Osteoblast (primary cell): ENCODE measurements around the gene RGPD8. TPM values are rescaled to one million over a fixed set of nuclear protein-coding genes. Genes with fewer than 3 reads are reported as not detected.
A peak's percentile ranks its signal among the peaks of the same experiment; 100 is the strongest.
"Not testable (repeated sequence)": the region's sequence is repeated elsewhere in the genome, so short reads cannot be mapped to it uniquely, and the experiment has no call there.

ENCODE experiments used
- DNase-seq: peaks from one replicate; pipeline ENCODE4 v3.0.0; 2011; ENCODE audit warnings: low spot score, mixed read lengths; ENCODE audit not compliant: insufficient read length; ENCODE audit errors: missing footprints
- H2AFZ ChIP-seq: 2 replicates; pipeline ENCODE4 v1.6.0; 2011; ENCODE audit warnings: mild to moderate bottlenecking, low read length
- H3K27ac ChIP-seq: 2 replicates; pipeline ENCODE4 v1.5.1; 2011; ENCODE audit warnings: mild to moderate bottlenecking, low read depth, low read length, moderate library complexity
- H3K27me3 ChIP-seq: 2 replicates; pipeline ENCODE4 v1.6.0; 2012; ENCODE audit warnings: mild to moderate bottlenecking, control low read depth, inconsistent platforms, low read length, moderate library complexity; ENCODE audit not compliant: insufficient read depth
- H3K36me3 ChIP-seq: 2 replicates; pipeline ENCODE4 v1.5.1; 2011; ENCODE audit warnings: mild to moderate bottlenecking, low read length, control low read depth, moderate library complexity; ENCODE audit not compliant: insufficient read depth
- H3K4me1 ChIP-seq: 2 replicates; pipeline ENCODE4 v1.5.1; 2011; ENCODE audit warnings: mild to moderate bottlenecking, low read length, control low read depth, moderate library complexity; ENCODE audit not compliant: insufficient read depth
- H3K4me2 ChIP-seq: 2 replicates; pipeline ENCODE4 v1.6.0; 2011; ENCODE audit warnings: mild to moderate bottlenecking, low read length; ENCODE audit not compliant: insufficient read depth
- H3K4me3 ChIP-seq: fragments of 200-600 bp; sonication (generic); 3 replicates; pipeline ENCODE4 v1.5.1; 2012; ENCODE audit warnings: mild to moderate bottlenecking, low read length, inconsistent platforms; ENCODE audit not compliant: insufficient read depth
- H3K79me2 ChIP-seq: 2 replicates; pipeline ENCODE4 v1.6.0; 2012; ENCODE audit warnings: mild to moderate bottlenecking, low read length, control low read depth, inconsistent platforms; ENCODE audit not compliant: insufficient read depth
- H3K9me3 ChIP-seq: 2 replicates; pipeline ENCODE4 v1.5.1; 2011; ENCODE audit warnings: low read depth, low read length, control low read depth
- H4K20me1 ChIP-seq: 2 replicates; pipeline ENCODE4 v1.6.0; 2012; ENCODE audit warnings: mild to moderate bottlenecking, low read length, control low read depth; ENCODE audit not compliant: insufficient read depth
- total RNA-seq: library from RNA; depleted of rRNA; stranded (reverse); fragments of >200 nt; gene quantifications from 2 replicates; pipeline ENCODE4 v1.2.3, GENCODE V29; 2012
- TF ChIP-seq, protein P1 (sequence below): IDR thresholded peaks from 2 replicates; pipeline ENCODE4 v1.5.1; 2011; ENCODE audit warnings: mild to moderate bottlenecking, low read depth, low read length, moderate library complexity; ENCODE audit errors: extremely low read depth

RGPD8 gene
- total RNA-seq, 1 donor, result 25.0 TPM

DNA sequence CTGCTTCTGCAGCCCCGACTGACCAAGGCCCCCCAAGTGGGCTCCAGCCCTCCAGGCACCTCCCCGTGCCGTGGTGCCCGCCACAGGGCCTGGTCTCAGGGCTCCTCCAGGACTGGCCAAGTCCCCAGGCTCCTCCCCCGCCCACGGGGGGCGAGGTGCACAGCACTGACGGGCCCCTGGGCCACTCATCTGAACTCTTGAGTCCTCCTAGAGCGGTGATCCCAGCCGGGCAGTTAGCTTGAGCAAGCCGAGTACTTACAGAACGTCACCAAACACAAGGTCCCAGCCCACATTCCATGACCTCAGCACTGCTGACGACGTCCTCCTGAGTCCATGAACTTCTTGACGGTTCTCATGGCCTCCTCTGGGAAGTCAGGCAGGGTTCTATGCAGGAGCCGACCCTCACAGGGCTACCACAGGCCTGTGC lies 4.0 kb upstream of the RGPD8 start:
- H3K79me2 ChIP-seq, H3K4me2 ChIP-seq, H3K4me3 ChIP-seq, H4K20me1 ChIP-seq, DNase-seq, H2AFZ ChIP-seq, H3K36me3 ChIP-seq, H3K27me3 ChIP-seq, H3K4me1 ChIP-seq, H3K9me3 ChIP-seq, H3K27ac ChIP-seq: not testable (repeated sequence)

DNA sequence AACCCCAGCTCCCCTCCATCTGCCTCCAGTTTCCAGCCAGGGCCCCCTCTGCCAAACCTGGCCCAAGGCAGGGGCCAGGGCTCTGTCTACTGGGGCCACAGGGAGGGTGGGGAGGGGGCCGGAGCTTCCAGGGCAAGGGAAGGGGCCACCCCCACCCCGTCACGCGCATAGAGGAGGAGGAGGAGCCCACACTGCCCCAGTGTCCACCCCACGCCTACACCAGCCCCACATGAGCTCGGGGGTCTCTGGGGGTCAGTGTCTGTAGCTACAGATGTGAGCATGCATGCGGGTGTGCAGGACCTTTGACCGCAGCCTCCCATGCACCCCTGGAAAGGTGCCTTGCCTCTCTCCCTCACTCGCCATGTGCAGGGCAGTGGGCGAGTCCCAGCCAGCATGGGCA lies 3.5 kb upstream of the RGPD8 start:
- not testable (repeated sequence) for H3K4me3 ChIP-seq, H3K9me3 ChIP-seq, H3K4me2 ChIP-seq, H3K4me1 ChIP-seq, H3K27ac ChIP-seq, H3K36me3 ChIP-seq, H3K79me2 ChIP-seq, H2AFZ ChIP-seq, H3K27me3 ChIP-seq, DNase-seq, H4K20me1 ChIP-seq

DNA sequence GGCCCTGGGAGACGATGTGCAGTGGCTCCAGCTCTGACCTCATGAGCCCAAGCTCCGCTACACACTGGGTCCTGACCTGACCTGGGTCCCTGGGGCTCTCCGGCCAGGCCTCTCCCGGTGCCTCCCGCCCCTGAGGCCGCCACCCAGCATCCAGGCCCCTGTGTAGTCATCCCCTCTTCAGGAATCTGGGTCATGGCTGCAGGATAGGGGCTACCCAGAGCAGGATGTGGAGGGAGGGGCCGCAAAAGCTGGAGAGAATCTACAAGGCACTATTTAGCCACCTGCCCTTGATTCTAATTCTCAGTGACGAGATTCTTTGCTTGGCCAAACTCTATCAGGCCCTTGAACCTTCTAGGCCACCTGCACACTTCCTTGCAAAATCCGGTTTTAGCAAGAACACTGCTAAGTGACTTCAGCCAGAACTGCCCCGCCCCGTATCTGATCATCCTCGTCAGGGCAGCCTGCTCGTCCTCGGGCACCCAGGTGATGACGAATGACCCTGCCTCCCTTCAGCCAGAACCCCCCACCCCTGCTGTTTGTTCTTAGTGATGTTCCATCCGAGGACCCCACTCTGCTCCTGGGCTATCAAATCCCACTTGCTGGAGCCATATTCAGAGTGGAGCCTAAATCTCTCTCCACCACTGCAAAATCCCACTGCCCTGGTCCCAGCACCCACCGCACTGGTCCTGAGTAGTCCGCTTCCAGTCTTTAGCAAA lies 2.4 kb upstream of the RGPD8 start:
- not testable (repeated sequence) for H3K4me3 ChIP-seq, H3K9me3 ChIP-seq, H3K4me1 ChIP-seq, H3K36me3 ChIP-seq, DNase-seq, H3K79me2 ChIP-seq, H3K27ac ChIP-seq, H4K20me1 ChIP-seq, H2AFZ ChIP-seq, H3K4me2 ChIP-seq, H3K27me3 ChIP-seq

DNA sequence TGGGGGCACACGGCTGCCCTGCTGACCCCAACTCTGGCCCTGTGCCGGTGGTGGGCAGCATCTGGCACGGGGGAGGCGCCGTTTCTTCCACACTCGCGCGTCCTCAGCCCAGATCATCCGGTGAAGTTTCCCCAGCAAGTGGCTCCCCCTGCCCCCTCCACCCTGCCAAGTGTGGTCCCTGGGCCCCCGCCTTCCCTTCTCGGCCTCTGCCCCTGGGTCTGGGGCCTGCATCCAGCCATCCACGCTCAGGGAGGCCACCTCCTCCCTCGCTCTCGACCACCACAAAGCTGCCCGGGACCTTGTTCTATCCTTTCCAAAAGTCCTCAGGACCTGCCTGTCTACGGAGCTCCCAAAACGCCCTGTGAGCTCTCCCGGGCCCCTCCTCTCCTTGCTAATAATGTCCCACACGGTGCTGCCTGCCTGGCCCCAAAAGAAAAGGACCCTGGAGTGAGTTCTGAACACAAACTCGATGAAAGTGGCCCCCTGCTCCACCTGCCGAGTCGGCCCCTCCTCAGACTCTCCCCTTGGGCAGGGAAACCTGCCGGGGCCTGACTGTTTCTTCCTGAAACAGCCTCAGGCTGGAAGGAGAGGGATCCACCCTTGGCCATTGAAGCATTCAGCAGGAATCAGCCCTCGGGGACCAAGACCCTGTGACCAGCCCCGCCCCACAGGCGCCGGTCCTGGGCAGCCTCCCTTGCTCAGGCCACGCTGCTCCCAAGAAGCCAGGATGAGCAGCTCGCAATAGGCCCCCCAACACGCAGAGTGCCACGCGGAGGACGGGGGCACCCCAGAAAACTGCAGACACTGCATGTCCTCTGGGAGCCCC lies 1.7 kb upstream of the RGPD8 start:
- not testable (repeated sequence) for H3K4me1 ChIP-seq

DNA sequence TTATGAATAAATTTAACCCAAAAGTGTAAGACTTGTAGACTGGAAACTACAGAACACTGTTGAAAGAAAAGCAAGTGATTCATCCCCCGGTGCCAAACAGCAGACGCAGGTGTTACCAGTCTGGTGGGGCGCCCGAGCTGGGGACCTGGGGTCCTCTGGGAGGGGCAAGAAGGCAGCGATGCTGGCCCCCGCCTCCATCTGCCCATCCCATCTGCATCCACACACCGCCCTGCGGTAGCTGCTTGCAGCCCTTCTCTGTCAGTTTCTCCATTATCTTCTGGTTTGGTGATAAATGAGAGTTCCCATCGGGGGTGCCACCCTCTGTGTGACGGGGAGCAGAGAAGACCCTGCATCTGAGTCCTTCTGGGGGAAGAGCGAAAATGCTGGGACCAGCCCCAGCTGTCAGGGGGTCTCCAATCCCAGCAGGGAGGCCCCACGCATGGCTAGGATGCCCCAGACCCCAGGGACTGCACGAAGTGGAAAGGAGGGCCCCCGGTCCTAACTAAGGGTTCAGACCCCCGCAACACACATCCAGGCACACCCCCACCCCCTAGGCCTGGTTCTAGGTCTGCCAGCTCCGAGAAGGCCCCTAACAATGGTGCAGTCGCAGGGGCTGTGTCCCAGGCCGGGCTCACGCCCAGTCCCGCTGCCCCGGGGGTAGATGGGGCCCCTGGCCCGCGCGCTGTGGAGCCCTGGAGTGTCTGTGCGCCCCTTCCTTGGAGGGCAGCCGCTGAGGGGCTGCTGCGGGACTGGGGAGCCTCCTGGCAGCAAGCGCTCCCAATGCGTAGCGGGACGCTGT lies 686 bp upstream of the RGPD8 start:
- H3K4me2 ChIP-seq, result no peak overlapping the region
- no peak overlapping the region for H2AFZ ChIP-seq
- H3K36me3 ChIP-seq, result no peaks in the 10 kb centered on the region
- H3K27me3 ChIP-seq, result no peaks in the 10 kb centered on the region
- peak; percentile 49 for DNase-seq
- no peaks in the 10 kb centered on the region for H4K20me1 ChIP-seq
- no peak overlapping the region for H3K4me3 ChIP-seq
- no peak overlapping the region for H3K27ac ChIP-seq
- no peaks in the 10 kb centered on the region for H3K9me3 ChIP-seq
- peaks cover 14% of the 10 kb centered on the region for H3K79me2 ChIP-seq
- no peaks in the 10 kb centered on the region for H3K4me1 ChIP-seq
- TF ChIP-seq, protein P1, sequence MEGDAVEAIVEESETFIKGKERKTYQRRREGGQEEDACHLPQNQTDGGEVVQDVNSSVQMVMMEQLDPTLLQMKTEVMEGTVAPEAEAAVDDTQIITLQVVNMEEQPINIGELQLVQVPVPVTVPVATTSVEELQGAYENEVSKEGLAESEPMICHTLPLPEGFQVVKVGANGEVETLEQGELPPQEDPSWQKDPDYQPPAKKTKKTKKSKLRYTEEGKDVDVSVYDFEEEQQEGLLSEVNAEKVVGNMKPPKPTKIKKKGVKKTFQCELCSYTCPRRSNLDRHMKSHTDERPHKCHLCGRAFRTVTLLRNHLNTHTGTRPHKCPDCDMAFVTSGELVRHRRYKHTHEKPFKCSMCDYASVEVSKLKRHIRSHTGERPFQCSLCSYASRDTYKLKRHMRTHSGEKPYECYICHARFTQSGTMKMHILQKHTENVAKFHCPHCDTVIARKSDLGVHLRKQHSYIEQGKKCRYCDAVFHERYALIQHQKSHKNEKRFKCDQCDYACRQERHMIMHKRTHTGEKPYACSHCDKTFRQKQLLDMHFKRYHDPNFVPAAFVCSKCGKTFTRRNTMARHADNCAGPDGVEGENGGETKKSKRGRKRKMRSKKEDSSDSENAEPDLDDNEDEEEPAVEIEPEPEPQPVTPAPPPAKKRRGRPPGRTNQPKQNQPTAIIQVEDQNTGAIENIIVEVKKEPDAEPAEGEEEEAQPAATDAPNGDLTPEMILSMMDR, result no peak

More for the DNA sequence above, 1.7 kb upstream of the RGPD8 start:
- H3K79me2 ChIP-seq, result peaks cover 12% of the 10 kb centered on the region
- H4K20me1 ChIP-seq, H3K36me3 ChIP-seq, H3K4me2 ChIP-seq, H3K9me3 ChIP-seq, H2AFZ ChIP-seq, H3K27me3 ChIP-seq, DNase-seq, H3K4me3 ChIP-seq, H3K27ac ChIP-seq: not testable (repeated sequence)

DNA sequence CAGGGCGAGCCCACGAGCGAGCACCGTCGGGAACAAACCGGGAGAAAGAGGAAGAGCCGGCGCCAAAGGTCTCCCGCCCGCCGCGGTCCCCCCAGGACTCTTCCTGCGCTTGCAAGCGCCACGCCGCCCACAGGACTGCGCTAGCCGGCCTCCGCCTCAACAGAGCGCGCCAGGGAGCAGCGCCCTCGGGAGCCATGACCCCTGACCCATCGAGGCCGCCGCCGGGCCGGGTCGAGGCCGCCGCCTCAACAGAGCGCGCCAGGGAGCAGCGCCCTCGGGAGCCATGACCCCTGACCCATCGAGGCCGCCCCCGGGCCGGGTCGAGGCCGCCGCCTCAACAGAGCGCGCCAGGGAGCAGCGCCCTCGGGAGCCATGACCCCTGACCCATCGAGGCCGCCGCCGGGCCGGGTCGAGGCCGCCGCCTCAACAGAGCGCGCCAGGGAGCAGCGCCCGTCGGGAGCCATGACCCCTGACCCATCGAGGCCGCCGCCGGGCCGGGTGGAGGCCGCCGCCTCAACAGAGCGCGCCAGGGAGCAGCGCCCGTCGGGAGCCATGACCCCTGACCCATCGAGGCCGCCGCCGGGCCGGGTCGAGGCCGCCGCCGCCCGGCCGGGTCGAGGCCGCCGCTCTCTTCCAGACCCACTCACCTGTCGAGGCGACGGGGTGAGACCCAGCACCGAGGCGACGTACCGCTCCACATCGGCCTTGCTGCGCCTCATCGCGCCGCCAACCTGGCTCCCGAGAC lies 538 bp downstream of the RGPD8 start:
- H3K36me3 ChIP-seq, DNase-seq, H2AFZ ChIP-seq, H3K27me3 ChIP-seq, H4K20me1 ChIP-seq, H3K9me3 ChIP-seq, H3K4me1 ChIP-seq: not testable (repeated sequence)
- peak overlapping the region; percentile 77 for H3K4me2 ChIP-seq
- peak overlapping the region; percentile 74 for H3K4me3 ChIP-seq
- H3K27ac ChIP-seq, result peak overlapping the region; percentile 56
- H3K79me2 ChIP-seq, result peaks cover 14% of the 10 kb centered on the region

DNA sequence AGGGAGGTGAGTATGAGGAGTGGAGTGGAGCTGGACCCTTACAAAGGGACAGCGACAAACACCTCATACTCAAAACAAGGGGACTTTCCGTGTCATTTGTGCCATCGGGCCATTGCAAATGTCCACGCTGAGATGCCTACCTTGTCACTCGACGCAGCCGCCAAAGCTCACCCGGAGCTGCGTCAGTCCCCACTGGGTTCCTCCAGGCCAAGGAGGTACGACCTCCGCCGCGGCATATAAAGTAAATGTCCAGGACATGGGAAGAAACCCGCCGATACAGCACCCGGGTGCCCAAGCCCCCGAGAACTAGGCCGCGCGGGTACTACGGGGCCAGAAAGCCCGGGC lies 1.1 kb downstream of the RGPD8 start:
- H3K9me3 ChIP-seq, H3K27me3 ChIP-seq, H4K20me1 ChIP-seq, H2AFZ ChIP-seq, DNase-seq, H3K36me3 ChIP-seq, H3K4me1 ChIP-seq: not testable (repeated sequence)
- peak overlapping the region; percentile 56 for H3K27ac ChIP-seq
- H3K4me3 ChIP-seq, result peak overlapping the region; percentile 74
- peak overlapping the region; percentile 77 for H3K4me2 ChIP-seq
- H3K79me2 ChIP-seq, result peaks cover 14% of the 10 kb centered on the region
